Measurements from ENCODE around the gene CEMIP. TPM values are rescaled to one million over a fixed set of nuclear protein-coding genes. Genes with fewer than 3 reads are reported as not detected.

The CEMIP gene
- total and polyA plus RNA-seq, 2 of the 13 experiments (the other 11 are each of a cell fraction or from before 2014, with no cell fraction given): 4.3 to 28.5 TPM

- peaks cover 10% of the 10 kb centered on the region for H3K4me1 ChIP-seq (ENCODE audit: insufficient read depth, low read length)
- TF ChIP-seq SP2 (CRISPR knock-in tag; IDR thresholded peaks at IDR 0.05): no peak
- TF ChIP-seq MNT (IDR thresholded peaks at IDR 0.05): peak; percentile 91
- no peak for ATAC-seq
- no peaks in the 10 kb centered on the region for H3K79me2 ChIP-seq (ENCODE audit: insufficient read depth, low read length)
- ChIA-PET POLR2A (no interaction called here), CTCF (ENCODE audit: low intra/inter-chr PET ratio, low total read pairs) (no interaction called here)
- intact Hi-C loops (cut with micrococcal nuclease; ENCODE audit: unreplicated experiment) (no loop called here), in situ Hi-C loops (cut with HindIII; ENCODE audit: extremely low pct_ligation_motif_present, low pct_unique_long_range_greater_than_20kb) (no loop called here)
- no peak overlapping the region for H3K4me3 ChIP-seq (replicated peaks in 1 of 3; ENCODE audit: insufficient read depth in 1 of 3, low read depth in 2 of 3, low read length in 3 of 3)
- no peak overlapping the region for H3K4me2 ChIP-seq (ENCODE audit: low read depth, low read length)
- H3K9ac ChIP-seq (ENCODE audit: insufficient read depth, low read depth, low read length): no peak overlapping the region
- no peaks in the 10 kb centered on the region for H3K9me3 ChIP-seq (ENCODE audit: low read length)
- 3% methylated on average over 3 of the region's 3 CpGs for WGBS (ENCODE audit: low lambda C conversion rate)
- FAIRE-seq: no peak
- DNase-seq (ENCODE audit: low spot score): no peak
- no peaks in the 10 kb centered on the region for H3K27me3 ChIP-seq (ENCODE audit: control insufficient read depth in 1 of 2, insufficient read depth in 2 of 2, low read length in 2 of 2)
- H2AFZ ChIP-seq (ENCODE audit: low read length): no peak overlapping the region
- H4K20me1 ChIP-seq (ENCODE audit: insufficient read depth, low read length): no peaks in the 10 kb centered on the region
- H3K27ac ChIP-seq (ENCODE audit: extremely low read length, insufficient read depth, low read length): no peak overlapping the region
- no peaks in the 10 kb centered on the region for H3K36me3 ChIP-seq (replicated peaks in 1 of 2; ENCODE audit: control insufficient read depth in 1 of 2, insufficient read depth in 2 of 2, low read length in 2 of 2)
- no TSS peak for BruUV-seq (replicated peaks)
Measured at GRCh38 chr15:80764535-80764934, 14.6 kb upstream of the CEMIP start.

- BruUV-seq (replicated peaks): no TSS peak
- CTCF ChIA-PET (ENCODE audit: low intra/inter-chr PET ratio, low total read pairs): no interaction called here
- H3K9ac ChIP-seq (ENCODE audit: insufficient read depth, low read depth, low read length): no peak overlapping the region
- H3K27me3 ChIP-seq (ENCODE audit: control insufficient read depth in 1 of 2, insufficient read depth in 2 of 2, low read length in 2 of 2): no peaks in the 10 kb centered on the region
- 51% methylated on average over 3 of the region's 3 CpGs for WGBS (ENCODE audit: low lambda C conversion rate)
- FAIRE-seq (no peak), ATAC-seq (no peak), DNase-seq (ENCODE audit: low spot score) (no peak)
- peaks cover 10% of the 10 kb centered on the region for H3K4me1 ChIP-seq (ENCODE audit: insufficient read depth, low read length)
- POLR2A ChIA-PET: no interaction called here
- H3K9me3 ChIP-seq (ENCODE audit: low read length): no peaks in the 10 kb centered on the region
- no peaks in the 10 kb centered on the region for H4K20me1 ChIP-seq (ENCODE audit: insufficient read depth, low read length)
- no peaks in the 10 kb centered on the region for H3K36me3 ChIP-seq (replicated peaks in 1 of 2; ENCODE audit: control insufficient read depth in 1 of 2, insufficient read depth in 2 of 2, low read length in 2 of 2)
- H3K4me2 ChIP-seq (ENCODE audit: low read depth, low read length): no peak overlapping the region
- no peak overlapping the region for H3K4me3 ChIP-seq (replicated peaks in 1 of 3; ENCODE audit: insufficient read depth in 1 of 3, low read depth in 2 of 3, low read length in 3 of 3)
- TF ChIP-seq MAFF (IDR thresholded peaks at IDR 0.05; ENCODE audit: low read depth, low read length) (peak; percentile 15; the same call in 1 of the 2 replicates), NFE2L2 (IDR thresholded peaks at IDR 0.05; ENCODE audit: low read length) (peak; percentile 75), ZSCAN12 (CRISPR knock-in tag; IDR thresholded peaks at IDR 0.05) (no peak), SOX6 (IDR thresholded peaks at IDR 0.05) (no peak), SOX6 (CRISPR knock-in tag; IDR thresholded peaks at IDR 0.05) (no peak), PBX2 (CRISPR knock-in tag; IDR thresholded peaks at IDR 0.05) (no peak), TSC22D2 (CRISPR knock-in tag; IDR thresholded peaks at IDR 0.05; ENCODE audit: borderline replicate concordance) (no peak), ZNF354B (CRISPR knock-in tag; IDR thresholded peaks at IDR 0.05) (no peak), ZNF792 (CRISPR knock-in tag; IDR thresholded peaks at IDR 0.05) (no peak), RBM22 (optimal IDR thresholded peaks at IDR 0.05; ENCODE audit: low read length) (no peak), ZMYM4 (CRISPR knock-in tag; IDR thresholded peaks at IDR 0.05) (no peak), ZNF713 (CRISPR knock-in tag; IDR thresholded peaks at IDR 0.05) (no peak), MEF2D (CRISPR knock-in tag; IDR thresholded peaks at IDR 0.05) (no peak), NR2F1 (CRISPR knock-in tag; IDR thresholded peaks at IDR 0.05) (no peak), NFE2 (CRISPR knock-in tag; IDR thresholded peaks at IDR 0.05) (peak; percentile 45; the same call in 1 of the 2 replicates), RARG (CRISPR knock-in tag; IDR thresholded peaks at IDR 0.05; ENCODE audit: low read depth) (no peak)
- in situ Hi-C loops (cut with HindIII; ENCODE audit: extremely low pct_ligation_motif_present, low pct_unique_long_range_greater_than_20kb) (no loop called here), intact Hi-C loops (cut with micrococcal nuclease; ENCODE audit: unreplicated experiment) (no loop called here)
- no peak overlapping the region for H2AFZ ChIP-seq (ENCODE audit: low read length)
- H3K27ac ChIP-seq (ENCODE audit: extremely low read length, insufficient read depth, low read length): no peak overlapping the region
- no peaks in the 10 kb centered on the region for H3K79me2 ChIP-seq (ENCODE audit: insufficient read depth, low read length)
Measured at GRCh38 chr15:80766275-80766674, 12.9 kb upstream of the CEMIP start.
